Smooth muscle cell (in vitro differentiated cells): ENCODE results near the gene MDK. TPM values are rescaled to one million over a fixed set of nuclear protein-coding genes. Genes with fewer than 3 reads are reported as not detected.

Experiments
- DNase-seq: peaks from one replicate; lab custom pipeline; 2025; ENCODE audit not compliant: unreplicated experiment; lab: John Stamatoyannopoulos, UW
- H2AFZ ChIP-seq: fragments of 200-600 bp; sonication (generic); 2 replicates; pipeline ENCODE4 v1.6.0; 2016; ENCODE audit warnings: antibody characterized with exemption, low read depth, mild to moderate bottlenecking
- H3F3A ChIP-seq: fragments of 200-600 bp; sonication (generic); 2 replicates; pipeline ENCODE4 v1.6.0; 2017; ENCODE audit warnings: antibody characterized with exemption, low read depth
- H3K27ac ChIP-seq: fragments of 200-600 bp; sonication (generic); 2 replicates; pipeline ENCODE4 v1.5.1; 2016; ENCODE audit warnings: low read depth, mild to moderate bottlenecking
- H3K27me3 ChIP-seq: fragments of 200-600 bp; sonication (generic); 2 replicates; pipeline ENCODE4 v1.6.1; 2016; ENCODE audit warnings: low read depth, mild to moderate bottlenecking
- H3K36me3 ChIP-seq: fragments of 200-600 bp; sonication (generic); 2 replicates; pipeline ENCODE4 v1.5.1; 2016; ENCODE audit warnings: low read depth
- H3K4me1 ChIP-seq: fragments of 200-600 bp; sonication (generic); 2 replicates; pipeline ENCODE4 v1.5.1; 2016; ENCODE audit warnings: low read depth
- H3K4me2 ChIP-seq: fragments of 200-600 bp; sonication (generic); 2 replicates; pipeline ENCODE4 v1.6.0; 2016; ENCODE audit warnings: mild to moderate bottlenecking
- H3K4me3 ChIP-seq: fragments of 200-600 bp; sonication (generic); 2 replicates; pipeline ENCODE4 v1.5.1; 2016; ENCODE audit warnings: mild to moderate bottlenecking
- H3K79me2 ChIP-seq: fragments of 200-600 bp; sonication (generic); 2 replicates; pipeline ENCODE4 v1.6.0; 2016; ENCODE audit warnings: low read depth, mild to moderate bottlenecking
- H3K9ac ChIP-seq: fragments of 200-600 bp; sonication (generic); 2 replicates; pipeline ENCODE4 v1.6.0; 2016; ENCODE audit warnings: low read depth
- H3K9me3 ChIP-seq: fragments of 200-600 bp; sonication (generic); replicated peaks from 2 replicates; pipeline ENCODE4 v1.5.1; 2016; ENCODE audit warnings: low read depth
- H4K20me1 ChIP-seq: fragments of 200-600 bp; sonication (generic); 2 replicates; pipeline ENCODE4 v1.6.0; 2016; ENCODE audit warnings: low read depth
- CTCF ChIP-seq: fragments of 200-600 bp; sonication (generic); IDR thresholded peaks from 2 replicates; pipeline ENCODE4 v1.5.1; 2017; ENCODE audit warnings: borderline replicate concordance, mild to moderate bottlenecking, antibody characterized with exemption; ENCODE audit not compliant: insufficient read depth, poor library complexity, severe bottlenecking
- WGBS: methylation state at CpG from one replicate; pipeline ENCODE4 v1.1.7; 2016; ENCODE audit warnings: low lambda C conversion rate; 5-methylcytosine and 5-hydroxymethylcytosine counted together
- polyA plus RNA-seq: library from polyadenylated mRNA; unstranded; fragments of >200 nt; fragmentation: Nextera tagmentation; extraction: Ambion mirVana; gene quantifications from 2 replicates; pipeline ENCODE4 v1.2.1, GENCODE V29; 2016
- total RNA-seq: library from RNA; depleted of rRNA; stranded (reverse); fragments of >200 nt; gene quantifications from 2 replicates; pipeline ENCODE4 v1.2.3, GENCODE V29; 2014

MDK gene
- total and polyA plus RNA-seq, 2 experiments from 2014 or later = 490 to 667 TPM

GRCh38 chr11:46388619-46389449, 7.4 kb downstream of the MDK start:
- Histone ChIP-seq H3K36me3 (no peaks in the 10 kb centered on the region), H3K4me3 (peak overlapping the region; percentile 55), H2AFZ (no peak overlapping the region), H3K79me2 (no peaks in the 10 kb centered on the region), H3F3A (no peaks in the 10 kb centered on the region), H3K27ac (no peak overlapping the region), H3K4me1 (peaks cover 19% of the 10 kb centered on the region), H3K9ac (no peak overlapping the region), H3K9me3 (no peaks in the 10 kb centered on the region), H3K4me2 (peak overlapping the region; percentile 91), H4K20me1 (peaks cover 25% of the 10 kb centered on the region), H3K27me3 (peaks cover 34% of the 10 kb centered on the region)
- TF ChIP-seq CTCF = no peak
- DNase-seq = no peak
- 19% methylated on average over 17 of the region's 21 CpGs for WGBS

GRCh38 chr11:46389450-46390330, 8.2 kb downstream of the MDK start:
- H3K4me3 ChIP-seq = peak overlapping the region; percentile 55
- no peaks in the 10 kb centered on the region for H3K79me2 ChIP-seq
- peak; percentile 45 for DNase-seq
- H3K27ac ChIP-seq = no peak overlapping the region
- peak overlapping the region; percentile 91 for H3K4me2 ChIP-seq
- no peak overlapping the region for H3K9ac ChIP-seq
- WGBS = 6% methylated on average over 66 of the region's 80 CpGs
- H3K36me3 ChIP-seq = no peaks in the 10 kb centered on the region
- no peak overlapping the region for H2AFZ ChIP-seq
- peaks cover 19% of the 10 kb centered on the region for H3K4me1 ChIP-seq
- peaks cover 34% of the 10 kb centered on the region for H3K27me3 ChIP-seq
- peaks cover 31% of the 10 kb centered on the region for H4K20me1 ChIP-seq
- H3F3A ChIP-seq = no peaks in the 10 kb centered on the region
- no peaks in the 10 kb centered on the region for H3K9me3 ChIP-seq
- TF ChIP-seq CTCF = peak; percentile 80

- Histone ChIP-seq H4K20me1 (peaks cover 31% of the 10 kb centered on the region), H3K9me3 (no peaks in the 10 kb centered on the region), H3K9ac (no peak overlapping the region), H3K36me3 (no peaks in the 10 kb centered on the region), H3K27ac (no peak overlapping the region), H3K4me3 (peak overlapping the region; percentile 55), H3K79me2 (no peaks in the 10 kb centered on the region), H3K27me3 (peaks cover 34% of the 10 kb centered on the region), H3K4me1 (peaks cover 19% of the 10 kb centered on the region), H3F3A (no peaks in the 10 kb centered on the region), H2AFZ (no peak overlapping the region), H3K4me2 (peak overlapping the region; percentile 91)
- no peak for TF ChIP-seq CTCF
- WGBS = 16% methylated on average over 33 of the region's 49 CpGs
- no peak for DNase-seq
Measured at GRCh38 chr11:46390331-46391171, 9.1 kb downstream of the MDK start.
